ENCODE measurements around the gene SOX21. TPM values are rescaled to one million over a fixed set of nuclear protein-coding genes. Genes with fewer than 3 reads are reported as not detected.

Gene SOX21
- total and polyA plus RNA-seq, 2 experiments from 2014 or later, result 1.7 to 3.5 TPM

GRCh38 chr13:94682229-94682628 lies 30.1 kb downstream of the SOX21 start (continued):
- TF ChIP-seq ZNF462 (CRISPR knock-in tag; IDR thresholded peaks at IDR 0.05) (no peak), ZNF331 (CRISPR knock-in tag; IDR thresholded peaks at IDR 0.05; ENCODE audit: low read depth) (no peak), ZNF114 (CRISPR knock-in tag; IDR thresholded peaks at IDR 0.05) (no peak), CTCF (conservative IDR thresholded peaks at IDR 0.05; ENCODE audit: low read depth in 2 of 2) (no peak), EZH2phosphoT487 (IDR thresholded peaks at IDR 0.05; ENCODE audit: unreplicated experiment) (no peak), NANOG (IDR thresholded peaks at IDR 0.05; ENCODE audit: borderline replicate concordance) (no peak), JUNB (IDR thresholded peaks at IDR 0.05; ENCODE audit: unreplicated experiment) (no peak)

GRCh38 chr13:94679614-94680013 lies 32.7 kb downstream of the SOX21 start:
- Histone ChIP-seq H3K79me2 (replicated peaks; ENCODE audit: insufficient read depth) (no peaks in the 10 kb centered on the region), H2AFZ (no peak overlapping the region), H3K4me2 (no peak overlapping the region), H4K20me1 (replicated peaks; ENCODE audit: insufficient read depth) (no peaks in the 10 kb centered on the region), H3K9me2 (ENCODE audit: insufficient read depth) (no peaks in the 10 kb centered on the region; the same call in 1 of the 2 replicates), H3F3A (replicated peaks; ENCODE audit: low read depth) (no peaks in the 10 kb centered on the region), H3K4me3 (no peak overlapping the region), H3K27me3 (ENCODE audit: insufficient read depth) (no peaks in the 10 kb centered on the region), H3K27ac (ENCODE audit: low read depth) (no peak overlapping the region), H3K4me1 (ENCODE audit: insufficient read depth) (peaks cover 6% of the 10 kb centered on the region), H3K36me3 (ENCODE audit: insufficient read depth) (no peaks in the 10 kb centered on the region)
- DNase-seq (ENCODE audit: low spot score), result no peak
- Mint-ChIP-seq H3K27me3 (ENCODE audit: insufficient read depth, low read depth, poor library complexity) (peaks cover 4% of the 10 kb centered on the region), H3K9me3 (no peaks in the 10 kb centered on the region), H3K4me1 (peaks cover 12% of the 10 kb centered on the region), H3K36me3 (ENCODE audit: low read depth) (no peaks in the 10 kb centered on the region), H3K27ac (no peak overlapping the region), H3K4me3 (no peak overlapping the region)
- no peak for ATAC-seq
- no peak for TF ChIP-seq REST (IDR thresholded peaks at IDR 0.05; ENCODE audit: unreplicated experiment)
- TF ChIP-seq JUNB (IDR thresholded peaks at IDR 0.05; ENCODE audit: unreplicated experiment), result no peak
- no peak for TF ChIP-seq EZH2 (IDR thresholded peaks at IDR 0.05; ENCODE audit: low read depth, unreplicated experiment)
- TF ChIP-seq ZNF114 (CRISPR knock-in tag; IDR thresholded peaks at IDR 0.05), result no peak

Measured in GM23338 (cell line).